HAP-1 (cell line): ENCODE measurements around the gene KAT2B.
"Not testable (repeated sequence)": the region's sequence is repeated elsewhere in the genome, so short reads cannot be mapped to it uniquely, and the experiment has no call there.

ENCODE experiments used
- DNase-seq, 2 experiments: peaks; one replicate each; pipeline ENCODE4 v3.0.0-alpha.2; 2016 to 2020; ENCODE audit warnings: low spot score in 2 of 2
- H3K27me3 ChIP-seq: fragments of 250-450 bp; sonication (Bioruptor Pico); 2 replicates; pipeline ENCODE4 v1.5.1; 2020; ENCODE audit warnings: low read depth, mild to moderate bottlenecking, moderate library complexity
- H3K36me3 ChIP-seq: fragments of 250-450 bp; sonication (Bioruptor Pico); replicated peaks from 2 replicates; pipeline ENCODE4 v1.5.1; 2020; ENCODE audit warnings: mild to moderate bottlenecking
- H3K4me1 ChIP-seq: fragments of 250-450 bp; sonication (Bioruptor Pico); 2 replicates; pipeline ENCODE4 v1.5.1; 2020; ENCODE audit warnings: mild to moderate bottlenecking
- H3K4me3 ChIP-seq: fragments of 250-450 bp; sonication (Bioruptor Pico); 2 replicates; pipeline ENCODE4 v1.5.1; 2020; ENCODE audit warnings: mild to moderate bottlenecking, moderate library complexity
- H3K9me3 ChIP-seq: fragments of 250-450 bp; sonication (Bioruptor Pico); 2 replicates; pipeline ENCODE4 v1.5.1; 2020; ENCODE audit warnings: mild to moderate bottlenecking, moderate library complexity
- in situ Hi-C: fragments of 300-500 bp; cut with MboI; formaldehyde crosslinking; loops from 3 replicates; pipeline ENCODE4 v1.14.3; 2020; ENCODE audit warnings: low sequenced_read_pairs, inconsistent platforms, mixed read lengths

The KAT2B gene

DNA sequence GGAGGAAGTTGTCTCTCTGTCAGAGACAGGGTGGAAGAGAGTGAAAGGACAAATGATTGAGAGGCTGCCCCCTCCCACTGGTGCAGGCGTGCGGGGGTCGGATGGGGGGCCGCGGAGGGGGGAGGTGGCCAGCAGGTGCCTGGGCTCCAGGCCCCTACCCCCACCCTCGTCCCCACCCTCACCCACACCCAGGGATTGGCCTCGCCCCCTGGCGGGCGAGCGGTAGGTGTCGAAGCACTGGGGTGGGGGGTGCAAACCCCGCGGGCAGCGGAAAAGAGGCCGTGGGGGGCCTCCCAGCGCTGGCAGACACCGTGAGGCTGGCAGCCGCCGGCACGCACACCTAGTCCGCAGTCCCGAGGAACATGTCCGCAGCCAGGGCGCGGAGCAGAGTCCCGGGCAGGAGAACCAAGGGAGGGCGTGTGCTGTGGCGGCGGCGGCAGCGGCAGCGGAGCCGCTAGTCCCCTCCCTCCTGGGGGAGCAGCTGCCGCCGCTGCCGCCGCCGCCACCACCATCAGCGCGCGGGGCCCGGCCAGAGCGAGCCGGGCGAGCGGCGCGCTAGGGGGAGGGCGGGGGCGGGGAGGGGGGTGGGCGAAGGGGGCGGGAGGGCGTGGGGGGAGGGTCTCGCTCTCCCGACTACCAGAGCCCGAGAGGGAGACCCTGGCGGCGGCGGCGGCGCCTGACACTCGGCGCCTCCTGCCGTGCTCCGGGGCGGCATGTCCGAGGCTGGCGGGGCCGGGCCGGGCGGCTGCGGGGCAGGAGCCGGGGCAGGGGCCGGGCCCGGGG is at the start of gene KAT2B:
Gene KAT2B, plus strand, starts transcription at position 682 of the 783 bp plus-strand sequence. Its CDS starts 32 bp downstream, at position 714.
- Histone ChIP-seq H3K27me3 (no peaks in the 10 kb centered on the region), H3K4me3 (peak within 1 kb of the TSS; percentile 65), H3K4me1 (peaks cover 29% of the 10 kb centered on the region), H3K9me3 (no peaks in the 10 kb centered on the region), H3K36me3 (no peaks in the 10 kb centered on the region)
- in situ Hi-C loops, result loop anchor here (5.0 kb wide), 1 partner anchor 93 kb away; the partner anchor contains the start of gene RAB5A
- peak; percentile 80 to 90 for DNase-seq

DNA sequence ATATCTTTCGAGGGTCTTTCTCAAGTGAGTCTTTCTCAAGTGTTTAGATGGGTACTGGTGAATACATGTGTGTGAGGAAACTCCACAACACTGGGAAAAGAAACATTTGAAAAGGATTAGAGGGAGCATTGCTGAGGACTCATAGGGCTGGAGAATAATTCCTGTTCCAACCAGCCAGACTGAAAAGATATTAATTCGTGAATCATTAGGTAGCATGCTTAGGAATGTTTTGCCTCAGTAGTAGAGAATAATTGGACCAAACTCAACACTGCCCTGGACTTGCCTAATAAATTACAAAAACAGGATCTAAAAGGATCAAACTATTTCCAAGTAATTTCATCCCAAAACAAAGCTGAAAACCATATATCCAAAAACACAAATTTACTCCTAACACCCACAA is 45.5 kb upstream of the KAT2B start:
- Histone ChIP-seq H3K4me3 (no peak overlapping the region), H3K36me3 (no peaks in the 10 kb centered on the region), H3K4me1 (no peaks in the 10 kb centered on the region), H3K9me3 (no peaks in the 10 kb centered on the region), H3K27me3 (no peaks in the 10 kb centered on the region)
- no peak for DNase-seq
- in situ Hi-C loops, result no loop called here

DNA sequence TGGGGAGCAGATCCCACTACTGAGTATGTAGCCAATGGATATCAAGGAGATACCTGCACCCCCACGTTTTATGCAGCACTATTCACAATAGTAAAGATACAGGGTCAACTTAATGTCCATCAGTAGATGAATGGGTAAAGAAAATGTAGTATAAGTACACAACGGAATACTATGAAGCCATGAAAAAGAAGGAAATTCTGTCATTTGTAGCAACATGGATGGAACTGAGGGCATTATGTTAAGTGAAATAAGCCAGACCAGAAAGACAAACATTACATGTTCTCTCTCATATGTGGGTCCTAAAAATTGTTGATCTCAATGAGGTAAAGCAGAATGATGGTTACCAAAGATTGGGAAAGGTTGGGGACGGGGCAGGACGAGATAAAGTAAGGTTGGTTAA is 42.7 kb upstream of the KAT2B start:
- no peak overlapping the region for H3K4me3 ChIP-seq
- no peak for DNase-seq

DNA sequence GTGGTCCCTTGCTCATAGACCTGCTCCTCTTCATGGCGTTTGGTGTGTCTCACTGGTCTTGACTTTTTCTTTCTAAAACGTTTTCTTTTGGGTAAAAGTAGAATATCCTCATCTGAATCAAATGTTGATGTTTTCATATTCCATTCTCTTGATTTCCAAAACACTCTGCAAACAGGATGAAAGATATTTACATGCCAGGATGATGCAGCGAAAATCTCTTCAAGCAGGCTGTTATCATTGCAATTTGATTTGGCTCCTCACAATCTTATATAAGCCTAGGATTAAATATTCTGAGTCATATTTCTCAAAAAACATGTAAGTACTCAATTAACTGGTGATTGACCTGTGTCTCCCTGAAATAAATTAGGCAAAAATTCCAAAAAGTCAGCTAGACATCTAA is 38.3 kb upstream of the KAT2B start:
- no peak overlapping the region for H3K4me3 ChIP-seq
- H3K9me3 ChIP-seq, result no peaks in the 10 kb centered on the region
- no peaks in the 10 kb centered on the region for H3K4me1 ChIP-seq
- no peaks in the 10 kb centered on the region for H3K36me3 ChIP-seq
- DNase-seq, result no peak
- H3K27me3 ChIP-seq, result no peaks in the 10 kb centered on the region
- in situ Hi-C loops, result no loop called here

More for the DNA sequence above, 42.7 kb upstream of the KAT2B start:
- Histone ChIP-seq H3K4me1 (no peaks in the 10 kb centered on the region), H3K9me3 (no peaks in the 10 kb centered on the region), H3K27me3 (no peaks in the 10 kb centered on the region), H3K36me3 (no peaks in the 10 kb centered on the region)
- in situ Hi-C loops, result no loop called here

DNA sequence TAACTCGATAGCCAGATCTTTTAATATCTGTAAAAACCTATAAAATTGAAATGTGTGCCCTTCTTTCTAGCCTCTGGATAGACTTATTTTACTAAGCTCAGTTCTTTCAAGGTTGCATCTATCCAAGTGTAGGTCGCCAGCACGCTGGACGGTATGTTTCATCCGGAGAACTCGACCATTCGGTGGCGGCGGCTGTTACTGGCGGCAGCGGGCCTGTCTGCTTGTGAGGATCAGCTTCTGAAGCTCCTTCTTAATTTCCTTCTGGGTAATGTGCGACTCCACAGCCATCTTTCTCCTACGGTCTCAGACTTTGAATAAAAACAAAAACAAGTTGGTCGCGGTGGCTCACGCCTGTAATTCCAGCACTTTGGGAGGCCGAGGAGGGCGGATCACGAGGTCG is 32.3 kb upstream of the KAT2B start:
- Histone ChIP-seq H3K9me3 (no peaks in the 10 kb centered on the region), H3K4me3 (no peak overlapping the region), H3K4me1 (no peaks in the 10 kb centered on the region), H3K36me3 (no peaks in the 10 kb centered on the region), H3K27me3 (no peaks in the 10 kb centered on the region)
- in situ Hi-C loops, result no loop called here
- DNase-seq, result no peak

DNA sequence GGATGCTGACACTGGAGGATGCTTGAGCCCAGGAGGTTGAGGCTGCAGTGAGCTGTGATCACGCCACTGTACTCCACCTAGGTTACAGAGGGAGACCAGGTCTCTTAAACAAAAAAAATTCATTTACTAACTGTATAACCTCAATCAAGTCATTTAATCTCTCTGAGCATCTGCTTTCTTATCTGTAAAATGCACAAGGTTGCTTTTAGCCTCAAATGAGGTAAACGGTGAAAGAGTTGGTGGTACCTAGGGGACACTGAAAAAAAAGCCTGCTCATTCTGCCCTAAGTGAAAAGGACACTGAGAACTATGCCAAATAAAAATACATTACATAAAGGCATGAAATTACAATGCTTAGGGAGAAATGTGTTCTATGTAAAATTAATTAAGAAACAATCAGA is 31.6 kb upstream of the KAT2B start:
- Histone ChIP-seq H3K4me1 (no peaks in the 10 kb centered on the region), H3K27me3 (no peaks in the 10 kb centered on the region), H3K4me3 (no peak overlapping the region), H3K9me3 (no peaks in the 10 kb centered on the region), H3K36me3 (no peaks in the 10 kb centered on the region)
- in situ Hi-C loops, result no loop called here
- DNase-seq, result no peak

DNA sequence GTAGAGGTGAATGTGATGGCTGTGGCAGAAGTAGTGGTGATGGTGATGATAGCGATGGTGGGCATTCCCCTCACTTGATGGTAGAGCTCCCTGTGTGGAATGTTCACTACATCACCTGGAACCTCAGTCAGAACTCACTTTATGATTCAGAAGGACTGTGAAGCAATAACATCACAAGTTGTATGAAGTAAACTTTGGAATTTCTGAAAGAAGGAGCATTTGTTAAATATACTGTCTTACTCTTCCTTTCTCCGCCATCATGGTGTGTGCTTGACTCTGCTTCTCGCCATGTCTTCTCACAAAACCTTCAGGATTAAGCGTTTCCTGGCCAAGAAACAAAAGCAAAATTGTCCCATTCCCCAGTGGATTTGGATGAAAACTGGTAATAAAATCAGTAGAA is 28.1 kb upstream of the KAT2B start, which contains the start of gene PP2D1:
Gene PP2D1, minus strand, starts transcription at position 101 of the 400 bp plus-strand sequence. CDS start 192 bp downstream, outside the sequence.
- Histone ChIP-seq H3K9me3 (no peaks in the 10 kb centered on the region), H3K27me3 (no peaks in the 10 kb centered on the region), H3K4me1 (no peaks in the 10 kb centered on the region), H3K36me3 (no peaks in the 10 kb centered on the region), H3K4me3 (no peak within 1 kb of the TSS)
- DNase-seq, result no peak
- in situ Hi-C loops, result no loop called here

DNA sequence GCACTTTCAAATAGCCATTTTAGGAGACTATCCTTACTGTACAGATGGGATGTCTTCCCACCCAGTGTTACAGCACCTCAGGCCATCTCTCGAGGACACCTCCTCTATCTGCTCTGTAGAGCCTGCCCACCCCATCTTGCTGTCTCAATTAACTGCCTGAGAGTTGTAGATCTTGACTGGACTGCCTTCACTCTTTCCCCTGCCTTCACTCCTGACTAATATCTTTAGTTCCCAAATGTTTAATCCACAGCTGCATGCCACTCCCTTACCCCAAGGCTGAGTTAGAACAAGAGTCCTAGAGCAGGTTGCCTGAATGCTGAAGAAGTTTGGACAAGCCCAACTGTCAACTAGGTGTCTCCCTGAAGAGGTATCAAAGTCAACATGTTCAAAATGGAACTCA is 26.9 kb upstream of the KAT2B start:
- DNase-seq, result no peak
- Histone ChIP-seq H3K36me3 (no peaks in the 10 kb centered on the region), H3K9me3 (no peaks in the 10 kb centered on the region), H3K4me1 (no peaks in the 10 kb centered on the region), H3K4me3 (no peak overlapping the region), H3K27me3 (no peaks in the 10 kb centered on the region)
- in situ Hi-C loops, result no loop called here

DNA sequence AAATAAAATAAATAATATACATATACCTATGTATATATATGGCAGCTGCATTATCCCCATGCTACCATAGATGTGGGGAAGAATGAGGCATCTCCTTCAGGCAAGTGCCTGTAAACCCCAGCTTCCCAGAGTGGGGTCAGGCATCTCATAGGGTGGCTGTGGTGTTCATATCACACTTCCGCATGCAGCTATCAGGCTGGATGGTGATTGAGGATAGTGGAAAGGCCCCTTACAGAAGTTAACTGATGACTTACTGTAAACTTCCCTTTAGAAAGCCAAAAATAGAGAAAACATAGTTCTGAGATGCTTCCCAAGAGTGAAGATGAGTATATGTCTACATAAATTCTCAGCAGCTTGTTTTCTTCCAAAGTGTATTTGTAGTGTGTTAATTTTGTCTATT is 24.7 kb upstream of the KAT2B start:
- Histone ChIP-seq H3K36me3 (no peaks in the 10 kb centered on the region), H3K27me3 (no peaks in the 10 kb centered on the region), H3K4me1 (no peaks in the 10 kb centered on the region), H3K9me3 (no peaks in the 10 kb centered on the region), H3K4me3 (no peak overlapping the region)
- DNase-seq, result no peak
- in situ Hi-C loops, result no loop called here

DNA sequence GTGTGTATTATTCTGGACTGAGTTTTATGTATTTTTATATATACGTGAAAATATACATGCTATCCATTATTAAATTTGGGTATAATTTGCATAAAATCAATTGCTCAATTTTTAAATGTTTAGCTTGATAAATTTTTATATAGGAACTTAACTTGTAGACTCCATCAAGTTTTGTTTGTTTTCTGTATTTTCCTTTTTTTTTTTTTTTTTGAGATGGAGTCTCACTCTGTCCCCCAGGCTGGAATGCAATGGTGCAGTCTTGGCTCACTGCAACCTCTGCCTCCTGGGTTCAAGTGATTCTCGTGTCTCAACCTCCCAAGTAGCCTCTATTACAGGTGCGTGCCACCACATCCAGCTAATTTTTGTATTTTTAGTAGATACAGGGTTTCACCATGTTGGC is 24.2 kb upstream of the KAT2B start:
- H3K4me3 ChIP-seq, H3K36me3 ChIP-seq, H3K4me1 ChIP-seq, H3K27me3 ChIP-seq, H3K9me3 ChIP-seq, DNase-seq, in situ Hi-C loops: not testable (repeated sequence)

DNA sequence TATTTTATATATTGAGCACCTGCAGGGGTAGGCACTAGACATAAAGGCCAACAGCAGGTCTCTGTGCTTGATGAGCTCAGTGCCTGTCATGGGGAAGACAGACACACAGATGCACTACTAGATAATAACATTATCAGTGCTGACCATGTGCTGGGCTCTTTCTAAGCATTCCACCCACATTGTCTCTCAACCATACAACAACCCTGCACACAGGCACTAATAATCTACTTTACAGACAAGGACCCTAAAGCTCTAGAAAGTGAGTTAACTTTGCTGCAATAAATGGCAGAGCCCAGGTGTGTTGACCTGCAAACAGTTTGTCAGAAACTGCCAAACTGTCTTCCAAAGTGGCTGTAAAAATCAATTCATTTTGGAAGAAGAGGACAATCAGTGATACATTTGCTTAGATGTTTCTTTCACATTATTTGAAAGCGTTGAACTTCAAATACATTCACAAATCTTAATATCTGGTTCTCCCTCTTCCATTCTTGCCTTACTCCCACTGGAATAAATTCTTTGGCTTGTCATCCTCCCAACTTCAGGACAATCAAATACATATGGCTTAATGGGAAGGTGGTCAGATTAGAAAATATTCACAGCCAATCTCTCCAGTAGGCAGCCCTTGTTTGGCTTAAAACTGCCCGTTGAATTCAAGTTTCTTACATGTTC is 17.2 kb upstream of the KAT2B start:
- no peaks in the 10 kb centered on the region for H3K9me3 ChIP-seq
- no peak for DNase-seq
- H3K4me3 ChIP-seq, result no peak overlapping the region
- H3K27me3 ChIP-seq, result no peaks in the 10 kb centered on the region
- in situ Hi-C loops, result no loop called here
- no peaks in the 10 kb centered on the region for H3K36me3 ChIP-seq
- peaks cover 14% of the 10 kb centered on the region for H3K4me1 ChIP-seq

DNA sequence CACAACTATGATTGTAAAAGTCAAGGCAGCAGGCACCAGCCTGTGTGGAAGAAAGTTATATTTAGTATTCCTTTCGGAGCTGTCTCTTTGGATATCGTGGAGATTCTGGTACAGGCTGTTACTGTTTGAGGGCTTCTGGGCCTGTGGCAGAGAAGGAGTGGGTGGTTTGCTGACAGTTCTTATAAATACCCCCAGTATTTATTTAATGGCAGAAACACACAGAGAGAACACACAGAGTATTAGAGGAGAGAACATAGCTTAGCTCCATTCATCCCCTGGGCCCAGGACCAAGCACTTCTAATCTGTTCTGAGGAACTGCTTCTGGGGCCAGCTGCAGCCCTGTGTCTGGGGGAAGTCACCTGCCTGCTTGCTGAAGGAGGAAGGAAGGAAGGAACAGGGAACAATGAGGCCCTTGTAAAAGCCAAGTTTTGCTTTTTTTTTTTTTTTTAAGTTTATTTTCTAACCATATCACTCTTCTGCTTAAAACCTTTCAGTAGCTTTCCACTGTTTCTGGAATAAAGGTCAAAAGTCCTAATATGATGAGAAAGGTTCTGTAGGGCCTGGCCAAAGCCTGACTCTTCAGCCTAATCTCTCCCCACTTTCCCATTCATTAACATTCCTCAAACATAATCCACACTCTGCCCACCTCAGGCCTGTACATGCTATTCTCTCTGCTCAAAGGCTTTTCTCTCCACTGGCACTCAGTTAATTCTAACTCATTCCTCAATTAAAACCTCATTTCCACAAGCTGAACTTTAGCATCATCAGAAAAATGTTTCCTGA is 16.4 kb upstream of the KAT2B start:
- DNase-seq, result peak; percentile 28 to 63
- Histone ChIP-seq H3K4me1 (peaks cover 14% of the 10 kb centered on the region), H3K27me3 (no peaks in the 10 kb centered on the region), H3K4me3 (no peak overlapping the region), H3K36me3 (no peaks in the 10 kb centered on the region), H3K9me3 (no peaks in the 10 kb centered on the region)
- in situ Hi-C loops, result no loop called here

DNA sequence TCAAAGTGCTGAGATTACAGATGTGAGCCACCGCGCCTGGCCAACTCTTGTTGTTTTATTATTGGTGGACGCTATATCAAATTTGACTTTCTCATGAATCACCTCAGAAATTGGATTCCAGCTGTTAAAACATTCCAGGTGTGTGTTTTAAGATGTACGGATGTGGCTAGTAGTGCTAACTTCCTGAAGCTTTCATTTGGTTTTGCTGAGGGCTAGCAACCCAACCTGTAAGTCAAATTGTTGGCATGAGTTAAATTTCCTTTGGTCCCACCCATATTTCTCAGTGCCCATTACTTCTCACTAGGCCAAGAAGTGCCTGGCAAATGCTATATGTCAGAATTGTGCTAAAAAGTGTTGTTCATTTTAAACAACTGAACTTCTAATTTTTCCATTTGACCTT is 13.1 kb upstream of the KAT2B start:
- no peaks in the 10 kb centered on the region for H3K27me3 ChIP-seq
- H3K36me3 ChIP-seq, result no peaks in the 10 kb centered on the region
- DNase-seq, result no peak
- H3K9me3 ChIP-seq, result no peaks in the 10 kb centered on the region
- H3K4me3 ChIP-seq, result no peak overlapping the region
- in situ Hi-C loops, result no loop called here
- H3K4me1 ChIP-seq, result peaks cover 19% of the 10 kb centered on the region

DNA sequence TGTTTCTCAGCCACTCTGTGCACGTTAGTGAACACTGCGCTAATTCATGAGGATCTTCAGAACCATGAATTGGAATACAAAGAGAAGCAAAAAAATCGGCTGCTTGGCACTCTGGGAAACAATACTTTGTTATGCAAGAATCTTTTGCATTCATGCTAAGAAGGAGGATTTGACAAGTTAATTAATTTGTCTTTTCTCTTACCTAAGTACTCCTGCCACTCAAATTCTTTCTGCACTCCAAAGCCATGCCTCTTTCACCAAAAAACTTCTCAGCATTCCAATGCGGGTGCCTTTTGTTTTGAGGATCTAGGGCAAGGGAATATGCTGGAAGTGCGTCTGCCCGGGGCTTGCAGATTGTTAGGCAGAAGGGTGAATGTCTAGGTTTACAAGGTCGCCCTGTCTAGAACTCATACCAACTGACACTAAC is 11.3 kb upstream of the KAT2B start:
- no peak overlapping the region for H3K4me3 ChIP-seq
- H3K27me3 ChIP-seq, result no peaks in the 10 kb centered on the region
- in situ Hi-C loops, result no loop called here
- peaks cover 13% of the 10 kb centered on the region for H3K4me1 ChIP-seq
- H3K36me3 ChIP-seq, result no peaks in the 10 kb centered on the region
- no peaks in the 10 kb centered on the region for H3K9me3 ChIP-seq
- DNase-seq, result peak; percentile 84 to 97
